CD14-positive monocyte (primary cell): Measurements from ENCODE around the gene ADCY1. TPM values are rescaled to one million over a fixed set of nuclear protein-coding genes. Genes with fewer than 3 reads are reported as not detected.
A peak's percentile ranks its signal among the peaks of the same experiment; 100 is the strongest.

Experiments
- DNase-seq, 3 donors: peaks; one replicate each; pipeline ENCODE4 v3.0.0-alpha.2; 2011 to 2022
- H2AFZ ChIP-seq: 2 replicates; pipeline ENCODE4 v1.6.0; 2012; ENCODE audit warnings: mild to moderate bottlenecking, low read depth, low read length, inconsistent platforms; ENCODE audit not compliant: insufficient read depth, poor library complexity, severe bottlenecking
- H3K27ac ChIP-seq, 2 donors: 1 replicate in 1 of 2; 2 replicates in 1 of 2; pipeline ENCODE4 v1.5.1; 2012 to 2013; ENCODE audit warnings: low read length in 2 of 2, control low read depth in 1 of 2, inconsistent platforms in 1 of 2, low read depth in 1 of 2, mild to moderate bottlenecking in 1 of 2
- H3K27me3 ChIP-seq, 2 donors: one replicate each; pipeline versions ENCODE4 v1.6.0 to v1.6.1; 2011 to 2013; ENCODE audit warnings: low read length in 2 of 2; ENCODE audit not compliant: control insufficient read depth in 2 of 2, insufficient read depth in 2 of 2
- H3K36me3 ChIP-seq, 2 donors: replicated peaks in 1 of 2; 1 replicate in 1 of 2; 2 replicates in 1 of 2; pipeline versions ENCODE4 v1.5.1 to v1.6.1; 2012 to 2013; ENCODE audit warnings: low read length in 2 of 2, control low read depth in 1 of 2, inconsistent platforms in 1 of 2, mild to moderate bottlenecking in 1 of 2; ENCODE audit not compliant: insufficient read depth in 2 of 2, control insufficient read depth in 1 of 2
- H3K4me1 ChIP-seq, 2 donors: 1 replicate in 1 of 2; 2 replicates in 1 of 2; pipeline versions ENCODE4 v1.5.1 to v1.6.1; 2012 to 2013; ENCODE audit warnings: low read length in 2 of 2, control low read depth in 1 of 2, inconsistent platforms in 1 of 2, mild to moderate bottlenecking in 1 of 2, moderate library complexity in 1 of 2; ENCODE audit not compliant: insufficient read depth in 2 of 2, control insufficient read depth in 1 of 2
- H3K4me2 ChIP-seq: replicated peaks from 2 replicates; pipeline ENCODE3; 2012; ENCODE audit warnings: low read length, moderate library complexity, mild to moderate bottlenecking; ENCODE audit not compliant: poor library complexity, severe bottlenecking; ENCODE audit errors: extremely low read depth
- H3K4me3 ChIP-seq, 3 experiments: fragments of 200-600 bp in 1 of 3; sonication (generic) in 1 of 3; replicated peaks in 1 of 3; 1 replicate in 2 of 3; 2 replicates in 1 of 3; pipeline ENCODE4 v1.5.1; 2011 to 2013; ENCODE audit warnings: low read length in 3 of 3, mild to moderate bottlenecking in 3 of 3, control low read depth in 2 of 3, low read depth in 2 of 3, inconsistent platforms in 1 of 3, moderate library complexity in 1 of 3
- H3K79me2 ChIP-seq: 2 replicates; pipeline ENCODE4 v1.6.0; 2012; ENCODE audit warnings: mild to moderate bottlenecking, control low read depth, inconsistent platforms, low read length, moderate library complexity; ENCODE audit not compliant: insufficient read depth
- H3K9ac ChIP-seq: 2 replicates; pipeline ENCODE4 v1.6.0; 2017; ENCODE audit warnings: low read length, mild to moderate bottlenecking; ENCODE audit not compliant: insufficient read depth, poor library complexity, severe bottlenecking
- H3K9me3 ChIP-seq, 2 donors: replicated peaks in 1 of 2; 1 replicate in 1 of 2; 2 replicates in 1 of 2; pipeline versions ENCODE4 v1.5.1 to v1.6.1; 2012 to 2013; ENCODE audit warnings: low read length in 2 of 2, control low read depth in 1 of 2; ENCODE audit not compliant: control insufficient read depth in 1 of 2, insufficient read depth in 1 of 2
- H4K20me1 ChIP-seq: 2 replicates; pipeline ENCODE4 v1.6.0; 2012; ENCODE audit warnings: mild to moderate bottlenecking, low read length, control low read depth, moderate library complexity; ENCODE audit not compliant: insufficient read depth
- H3K27ac Mint-ChIP-seq, 7 donors: one replicate each; pipeline ENCODE4 v1.8.0; 2020; ENCODE audit warnings: mild to moderate bottlenecking in 7 of 7, mixed read lengths in 7 of 7, moderate library complexity in 6 of 7, inconsistent platforms in 2 of 7
- H3K27me3 Mint-ChIP-seq, 3 donors: one replicate each; pipeline ENCODE4 v1.8.0; 2021 to 2022; ENCODE audit warnings: low read depth in 3 of 3, mild to moderate bottlenecking in 3 of 3, mixed read lengths in 3 of 3, moderate library complexity in 3 of 3, inconsistent platforms in 1 of 3
- H3K36me3 Mint-ChIP-seq, 2 donors: one replicate each; pipeline ENCODE4 v1.8.0; 2020; ENCODE audit warnings: mixed read lengths in 2 of 2, inconsistent platforms in 1 of 2, mild to moderate bottlenecking in 1 of 2
- H3K4me1 Mint-ChIP-seq: one replicate; pipeline ENCODE4 v1.8.0; 2020; ENCODE audit warnings: mild to moderate bottlenecking, mixed read lengths
- H3K4me3 Mint-ChIP-seq, 2 donors: one replicate each; pipeline ENCODE4 v1.8.0; 2020; ENCODE audit warnings: mild to moderate bottlenecking in 2 of 2, mixed read lengths in 2 of 2, moderate library complexity in 1 of 2
- H3K9me3 Mint-ChIP-seq, 7 donors: one replicate each; pipeline ENCODE4 v1.8.0; 2020 to 2022; ENCODE audit warnings: mixed read lengths in 7 of 7, mild to moderate bottlenecking in 6 of 7, moderate library complexity in 6 of 7, inconsistent platforms in 2 of 7
- CTCF ChIP-seq: fragments of 200-600 bp; IDR thresholded peaks from one replicate; pipeline ENCODE4 v1.8.0; 2022; ENCODE audit warnings: antibody characterized with exemption, mild to moderate bottlenecking
- WGBS: methylation state at CpG from one replicate; pipeline ENCODE4 v1.1.5; 2013; ENCODE audit warnings: missing lambda C conversion rate; ENCODE audit not compliant: insufficient coverage; 5-methylcytosine and 5-hydroxymethylcytosine counted together
- intact Hi-C, 2 donors: fragments of 100-400 bp; cut with micrococcal nuclease; formaldehyde crosslinking; loops; one replicate each; pipeline versions ENCODE4 v1.15.0 to v1.15.1; 2023
- polyA plus RNA-seq, 3 donors: library from polyadenylated mRNA; depleted of rRNA in 1 of 3; unstranded in 2 of 3; stranded (reverse) in 1 of 3; fragments of 300-500 nt in 2 of 3; fragments of >200 nt in 1 of 3; fragmentation: Illumina TruSeq in 2 of 3; gene quantifications; 1 replicate in 2 of 3; 2 replicates in 1 of 3; pipeline ENCODE4 v1.2.3, GENCODE V29; 2012 to 2021

The ADCY1 gene
- polyA plus RNA-seq, 3 donors = 0.01 TPM; not detected in 2

GRCh38 chr7:45661302-45661995, 87.3 kb downstream of the ADCY1 start:
- Histone ChIP-seq H2AFZ (no peak overlapping the region), H3K79me2 (no peaks in the 10 kb centered on the region), H3K4me3 (no peak overlapping the region), H3K9ac (no peak overlapping the region), H3K4me2 (no peak overlapping the region), H3K27ac (no peak overlapping the region), H3K27me3 (no peaks in the 10 kb centered on the region), H3K4me1 (no peaks in the 10 kb centered on the region), H4K20me1 (no peaks in the 10 kb centered on the region), H3K36me3 (no peaks in the 10 kb centered on the region), H3K9me3 (peaks cover 0 to 3% of the 10 kb centered on the region in 2 donors)
- WGBS = 96% methylated on average over 10 of the region's 16 CpGs
- H3K27me3 Mint-ChIP-seq = peaks cover 2 to 5% (median 3%) of the 10 kb centered on the region in 3 donors
- H3K27ac Mint-ChIP-seq = no peak overlapping the region
- H3K4me3 Mint-ChIP-seq = no peak overlapping the region
- TF ChIP-seq CTCF = no peak
- no peaks in the 10 kb centered on the region for H3K36me3 Mint-ChIP-seq
- DNase-seq = no peak
- H3K4me1 Mint-ChIP-seq = no peaks in the 10 kb centered on the region
- intact Hi-C loops = no loop called here
- peaks cover 0 to 9% (median 3%) of the 10 kb centered on the region in 7 donors for H3K9me3 Mint-ChIP-seq

GRCh38 chr7:45662018-45662417, 87.8 kb downstream of the ADCY1 start:
- Histone ChIP-seq H3K4me3 (no peak overlapping the region), H3K9ac (no peak overlapping the region), H4K20me1 (no peaks in the 10 kb centered on the region), H3K4me2 (no peak overlapping the region), H2AFZ (no peak overlapping the region), H3K27ac (no peak overlapping the region), H3K9me3 (peaks cover 0 to 3% of the 10 kb centered on the region in 2 donors), H3K4me1 (no peaks in the 10 kb centered on the region), H3K79me2 (no peaks in the 10 kb centered on the region), H3K36me3 (no peaks in the 10 kb centered on the region), H3K27me3 (no peaks in the 10 kb centered on the region)
- H3K9me3 Mint-ChIP-seq = peaks cover 0 to 9% (median 3%) of the 10 kb centered on the region in 7 donors
- peak overlapping the region in 1 of 7 donors; percentile 25 for H3K27ac Mint-ChIP-seq
- WGBS = 96% methylated on average over 6 of the region's 6 CpGs
- no peak overlapping the region for H3K4me3 Mint-ChIP-seq
- intact Hi-C loops = no loop called here
- no peaks in the 10 kb centered on the region for H3K36me3 Mint-ChIP-seq
- no peak for TF ChIP-seq CTCF
- H3K27me3 Mint-ChIP-seq = peaks cover 2 to 5% (median 3%) of the 10 kb centered on the region in 3 donors
- no peaks in the 10 kb centered on the region for H3K4me1 Mint-ChIP-seq
- no peak for DNase-seq
